GM10248 (cell line): ENCODE measurements around the gene UBR4.

Experiments used
- CTCF ChIA-PET: fragments of 300-600 bp; sonication (Branson Sonifier 250); formaldehyde crosslinking; extraction: SDS; loops from one replicate; lab custom pipeline; 2021; ENCODE audit warnings: antibody characterized with exemption; lab: Yijun Ruan, JAX
- POLR2A ChIA-PET: fragments of 350-650 bp; sonication (Branson Sonifier 250); formaldehyde crosslinking; extraction: SDS; loops from one replicate; lab custom pipeline; 2020; ENCODE audit warnings: antibody characterized with exemption; lab: Yijun Ruan, JAX
- DNase-seq: peaks from one replicate; pipeline ENCODE4 v3.0.0; 2012; ENCODE audit errors: extremely low spot score
- CTCF ChIP-seq: IDR thresholded peaks from 2 replicates; pipeline ENCODE4 v1.5.1; 2012; ENCODE audit warnings: mild to moderate bottlenecking, low read depth; ENCODE audit errors: extremely low read depth, missing control alignments, control extremely low read depth

UBR4 gene

GRCh38 chr1:19058476-19058797 lies 151.6 kb downstream of the UBR4 start:
- POLR2A ChIA-PET = no interaction called here
- DNase-seq = no peak
- CTCF ChIA-PET = no interaction called here
- TF ChIP-seq CTCF = no peak

- no peak for DNase-seq
- ChIA-PET POLR2A (no interaction called here), CTCF (no interaction called here)
- no peak for TF ChIP-seq CTCF
Observed at GRCh38 chr1:19057784-19058475, 152.1 kb downstream of the UBR4 start.

GRCh38 chr1:19057182-19057779 lies 152.8 kb downstream of the UBR4 start:
- no peak for DNase-seq
- CTCF ChIA-PET = interaction anchor here (2.1 kb wide), 1 partner anchor 32 kb away, joined by 6 read pairs; no protein-coding TSS in a partner anchor
- no peak for TF ChIP-seq CTCF
- POLR2A ChIA-PET = no interaction called here

- ChIA-PET CTCF (interaction anchor here (2.1 kb wide), 1 partner anchor 30 kb away, joined by 6 read pairs; no protein-coding TSS in a partner anchor), POLR2A (no interaction called here)
- TF ChIP-seq CTCF = no peak
- no peak for DNase-seq
Observed at GRCh38 chr1:19055701-19056100, 154.4 kb downstream of the UBR4 start.

GRCh38 chr1:19055001-19055400 lies 155.1 kb downstream of the UBR4 start:
- CTCF ChIA-PET = interaction anchor here (2.1 kb wide), 1 partner anchor 29 kb away, joined by 6 read pairs; no protein-coding TSS in a partner anchor
- POLR2A ChIA-PET = no interaction called here
- TF ChIP-seq CTCF = no peak
- no peak for DNase-seq

- DNase-seq = no peak
- TF ChIP-seq CTCF = no peak
- ChIA-PET POLR2A (no interaction called here), CTCF (no interaction called here)
Observed at GRCh38 chr1:19054216-19054615, 155.8 kb downstream of the UBR4 start.
